Stimulated activated CD8-positive, alpha-beta memory T cell treated with anti-CD3 and anti-CD28 coated beads, Interleukin-2, amount 100 ng/mL, for 48 hours (primary cell): ENCODE data around the gene CAMK2G.

Source experiments
- DNase-seq, 2 donors: peaks; one replicate each; pipeline ENCODE4 v3.0.0-alpha.2; 2020; ENCODE audit warnings: low read depth in 2 of 2

The CAMK2G gene

DNA sequence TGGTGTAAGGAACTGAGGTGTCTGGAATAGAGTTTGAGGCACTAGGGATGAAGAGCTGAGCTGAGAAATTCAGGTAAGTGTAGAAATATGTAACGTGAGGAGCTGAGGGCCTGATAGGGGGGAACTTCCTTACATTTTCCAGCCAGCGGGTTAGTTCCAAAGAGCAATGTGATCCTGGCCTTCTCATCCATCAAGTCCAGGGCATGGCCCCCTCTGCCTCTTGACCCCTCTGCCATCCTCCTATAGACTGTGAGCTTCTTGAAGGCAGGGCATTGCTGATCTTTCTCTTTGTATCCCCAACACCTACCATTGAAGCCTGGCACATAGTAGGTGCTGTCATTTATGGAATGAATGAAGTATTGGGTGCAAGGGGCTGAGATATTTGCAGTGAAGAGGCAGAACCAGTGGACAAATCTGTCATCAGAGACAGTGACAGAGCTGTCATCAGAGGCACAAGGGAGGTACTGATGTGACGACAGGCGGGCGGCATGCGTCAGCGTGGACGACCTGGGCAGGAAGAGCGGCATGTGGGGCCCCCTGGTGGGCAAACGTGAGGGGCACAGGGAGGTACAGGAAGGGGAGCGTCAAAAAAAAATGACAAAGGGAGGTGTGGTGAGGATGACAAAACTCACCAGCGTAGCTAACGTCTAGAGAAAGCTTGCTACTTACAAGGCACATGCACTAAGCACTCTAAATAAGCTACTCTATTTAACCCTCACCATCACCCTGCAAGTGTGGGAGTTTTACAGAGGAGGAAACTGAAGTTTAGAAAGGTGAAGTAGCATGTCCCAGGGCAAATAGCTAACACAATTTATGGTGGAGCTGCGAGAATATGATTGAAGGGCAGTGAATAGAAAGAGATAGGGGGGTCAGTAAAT lies 5.2 kb upstream of the CAMK2G start:
- DNase-seq, result peak; percentile 85 to 88

DNA sequence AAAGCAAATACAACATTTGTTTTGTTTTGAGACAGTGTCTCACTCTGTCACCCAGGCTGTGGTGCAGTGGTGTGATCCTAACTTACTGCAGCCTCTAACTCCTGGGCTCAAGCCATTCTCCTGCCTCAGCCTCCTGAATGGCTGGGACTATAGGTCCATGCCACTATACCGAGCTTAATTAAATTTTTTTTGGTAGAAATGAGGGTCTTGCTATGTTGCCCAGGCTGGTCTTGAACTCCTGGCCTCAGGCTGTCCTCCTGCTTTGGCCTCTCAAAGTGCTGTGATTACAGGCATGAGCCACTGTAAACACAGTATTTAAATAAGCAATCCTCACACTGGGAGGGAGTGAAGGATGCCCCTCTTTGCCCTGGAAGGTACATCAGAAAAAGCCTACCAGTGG lies 4.0 kb upstream of the CAMK2G start:
- DNase-seq, result no peak

DNA sequence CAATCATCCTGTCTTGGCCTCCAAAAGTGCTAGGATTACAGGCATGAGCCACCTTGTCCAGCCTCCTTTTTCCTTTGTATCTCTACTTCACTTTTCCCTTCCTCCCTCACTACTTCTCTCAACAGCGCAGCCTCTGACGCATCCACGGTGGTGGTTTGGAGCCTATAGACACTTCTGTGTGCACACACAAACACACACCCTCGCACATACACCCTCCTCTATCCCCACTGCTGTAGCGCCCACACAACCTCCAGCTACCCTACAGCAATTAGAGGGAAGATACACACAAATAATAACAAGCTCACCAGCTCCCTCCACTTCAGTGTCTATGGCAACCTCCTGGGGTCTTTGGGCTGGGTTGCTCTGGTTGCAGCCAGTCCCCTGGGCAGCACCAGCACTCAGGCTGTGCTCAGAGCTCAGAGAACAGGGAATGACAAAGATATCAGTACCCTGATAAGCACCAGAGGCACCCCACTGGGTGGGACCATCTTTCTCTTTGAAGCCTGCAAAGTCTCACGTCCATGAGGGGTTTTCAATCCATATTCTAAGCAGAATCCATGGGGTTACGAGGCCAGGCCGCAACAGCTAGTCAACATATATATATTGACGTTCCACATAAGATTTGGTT lies 3.3 kb upstream of the CAMK2G start:
- DNase-seq, result no peak

- no peak for DNase-seq
Measured at GRCh38 chr10:73876971-73877370, 2.6 kb upstream of the CAMK2G start.

DNA sequence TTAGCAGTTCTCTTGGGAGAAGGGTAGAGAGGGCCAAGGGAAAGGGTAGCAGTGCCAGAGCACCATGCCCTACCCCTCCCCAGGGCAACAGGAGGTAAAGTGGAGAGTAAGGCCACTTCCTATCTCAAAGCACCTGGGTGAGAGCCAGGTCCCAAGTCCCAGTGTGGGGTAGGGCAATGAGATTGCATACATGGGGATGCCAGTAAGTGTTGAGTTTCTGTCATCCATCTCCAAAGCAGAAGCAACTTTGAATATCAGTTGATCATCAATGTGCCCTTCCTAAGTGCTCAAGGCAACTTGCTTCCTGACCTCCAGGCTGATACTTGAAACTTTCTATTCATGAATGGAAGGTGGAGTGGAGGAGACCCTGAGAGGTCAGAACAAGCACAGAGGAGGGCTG lies 2.2 kb upstream of the CAMK2G start:
- no peak for DNase-seq

GRCh38 chr10:73876157-73876556 lies 1.8 kb upstream of the CAMK2G start:
- no peak for DNase-seq

DNA sequence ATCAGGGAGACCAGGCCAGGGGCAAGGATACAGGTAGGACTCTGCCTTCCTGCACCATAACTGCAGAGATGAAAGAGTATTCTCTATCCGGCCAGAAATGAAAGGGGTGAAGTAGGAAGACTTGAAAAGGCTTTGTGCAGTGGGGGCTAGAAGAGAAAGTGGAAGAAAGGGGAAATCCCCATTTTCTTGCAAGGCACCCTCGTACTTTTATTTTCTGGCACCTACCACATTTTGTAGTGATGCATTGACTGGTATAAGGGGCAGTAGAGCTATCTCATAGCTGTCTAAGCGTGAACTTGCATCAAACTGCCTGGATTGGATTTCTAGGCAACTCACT lies 752 bp upstream of the CAMK2G start:
- no peak for DNase-seq

DNA sequence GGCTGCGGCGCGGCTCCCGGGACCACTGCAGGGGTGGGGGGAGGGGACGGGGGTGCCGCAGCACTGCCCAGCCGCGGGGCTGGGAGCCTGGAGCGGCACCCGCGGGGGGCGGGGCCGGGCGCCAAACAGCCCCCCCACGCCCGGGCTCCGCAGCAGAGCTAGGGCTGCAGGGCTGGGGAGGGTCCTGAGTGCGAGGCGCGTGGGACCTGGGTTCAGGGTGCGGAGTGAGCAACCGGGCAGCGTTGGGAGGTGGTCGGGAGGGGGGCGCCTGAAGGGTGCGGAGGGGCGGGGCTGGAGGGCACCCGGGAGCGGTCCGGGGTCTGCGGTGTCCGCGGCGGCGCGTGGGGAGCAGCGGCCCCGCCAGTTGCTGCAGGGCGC lies 528 bp downstream of the CAMK2G start:
- DNase-seq, result no peak

GRCh38 chr10:73873142-73873837 lies 1.1 kb downstream of the CAMK2G start:
- no peak for DNase-seq

DNA sequence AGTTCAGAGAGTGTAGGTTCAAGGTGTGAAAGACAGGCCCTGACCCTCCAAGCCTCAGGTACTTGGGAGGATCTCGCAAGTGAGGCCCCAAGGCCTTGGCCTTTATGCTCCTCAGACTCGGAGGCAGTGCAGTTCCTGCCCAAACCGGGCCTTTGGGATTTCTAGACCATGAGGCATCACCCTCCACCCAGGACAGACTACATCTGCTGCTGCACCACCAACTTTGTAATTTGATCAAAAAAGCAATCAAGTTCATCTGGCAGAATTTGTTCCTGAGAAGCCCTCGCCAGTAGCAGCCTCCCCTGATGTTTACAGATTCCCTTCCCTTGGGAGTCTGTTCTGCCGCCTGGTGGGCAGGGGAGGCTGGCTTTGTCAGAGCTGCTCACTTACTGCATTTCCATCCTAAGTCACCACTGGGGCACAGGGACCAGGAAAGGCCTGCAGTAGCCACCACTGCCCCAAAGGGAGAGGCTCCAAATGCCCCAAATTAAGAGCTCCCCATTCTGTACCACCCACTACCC lies 2.1 kb downstream of the CAMK2G start:
- no peak for DNase-seq

DNA sequence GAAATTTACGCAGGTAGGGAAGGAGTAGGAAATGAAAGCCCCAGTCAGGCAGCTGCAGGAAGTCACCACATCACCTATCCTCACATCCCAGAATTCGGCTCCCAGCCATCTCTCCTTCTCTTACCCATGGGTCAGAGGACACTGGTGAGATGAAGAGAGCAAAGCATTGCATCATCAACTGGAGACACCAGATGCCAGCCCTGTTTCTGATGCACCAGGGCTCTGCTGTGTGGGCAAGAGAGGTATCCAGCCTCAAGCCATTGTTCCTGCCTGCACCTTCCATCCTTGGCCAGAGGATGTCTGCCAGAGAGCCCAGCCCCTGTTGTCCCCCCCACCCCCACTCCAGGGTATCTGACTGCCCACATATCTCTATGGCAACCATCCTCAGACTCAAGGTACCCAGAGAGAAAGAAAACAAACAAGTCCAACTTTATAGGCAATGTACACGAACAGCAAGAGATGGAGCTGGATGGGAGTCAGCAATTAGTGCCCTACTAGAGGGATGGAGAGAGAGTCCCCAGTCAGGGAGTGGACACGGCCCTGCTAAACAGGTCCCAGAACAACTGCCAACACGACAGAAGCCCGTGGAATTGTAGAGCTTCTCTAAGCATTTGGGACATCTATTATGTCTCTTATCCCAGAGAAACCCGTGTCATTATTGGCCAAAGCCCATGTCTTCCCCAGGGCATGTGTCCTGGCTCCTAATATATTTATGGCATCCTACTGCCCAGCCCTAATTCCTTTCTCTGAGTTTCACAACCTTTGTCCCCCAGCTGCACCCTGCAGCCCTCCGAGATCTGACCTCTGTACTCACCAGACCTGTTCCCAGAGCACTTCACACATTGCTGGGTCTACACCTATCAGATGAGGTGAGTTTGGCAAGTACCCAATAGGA lies 2.8 kb downstream of the CAMK2G start:
- DNase-seq, result no peak

DNA sequence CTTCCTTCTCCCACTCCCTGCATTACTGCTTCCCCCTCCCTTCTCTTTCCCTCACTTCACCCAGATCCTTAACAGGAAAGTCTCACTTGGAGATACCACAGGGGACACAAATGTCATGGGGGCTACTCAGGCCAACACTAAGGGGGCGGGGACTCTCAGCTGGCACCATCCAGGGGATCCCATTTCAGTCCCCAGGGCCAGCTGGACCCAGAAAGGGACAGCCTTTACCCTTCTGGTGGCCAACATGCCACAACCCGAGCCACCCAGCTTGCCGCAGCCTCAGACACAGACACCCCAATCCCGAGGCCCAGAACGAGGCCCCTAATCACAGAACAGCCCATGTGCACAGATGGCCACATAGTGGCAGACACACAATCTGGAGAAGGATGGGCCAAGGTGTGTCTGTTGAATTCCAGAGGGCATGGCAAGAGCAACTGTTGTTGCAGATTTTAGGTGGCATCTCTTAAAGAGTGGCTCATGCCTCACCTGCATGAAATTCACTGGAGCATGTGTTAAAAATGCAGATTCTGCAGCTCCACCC lies 5.6 kb downstream of the CAMK2G start:
- no peak for DNase-seq

GRCh38 chr10:73867871-73868631 lies 6.3 kb downstream of the CAMK2G start:
- no peak for DNase-seq

DNA sequence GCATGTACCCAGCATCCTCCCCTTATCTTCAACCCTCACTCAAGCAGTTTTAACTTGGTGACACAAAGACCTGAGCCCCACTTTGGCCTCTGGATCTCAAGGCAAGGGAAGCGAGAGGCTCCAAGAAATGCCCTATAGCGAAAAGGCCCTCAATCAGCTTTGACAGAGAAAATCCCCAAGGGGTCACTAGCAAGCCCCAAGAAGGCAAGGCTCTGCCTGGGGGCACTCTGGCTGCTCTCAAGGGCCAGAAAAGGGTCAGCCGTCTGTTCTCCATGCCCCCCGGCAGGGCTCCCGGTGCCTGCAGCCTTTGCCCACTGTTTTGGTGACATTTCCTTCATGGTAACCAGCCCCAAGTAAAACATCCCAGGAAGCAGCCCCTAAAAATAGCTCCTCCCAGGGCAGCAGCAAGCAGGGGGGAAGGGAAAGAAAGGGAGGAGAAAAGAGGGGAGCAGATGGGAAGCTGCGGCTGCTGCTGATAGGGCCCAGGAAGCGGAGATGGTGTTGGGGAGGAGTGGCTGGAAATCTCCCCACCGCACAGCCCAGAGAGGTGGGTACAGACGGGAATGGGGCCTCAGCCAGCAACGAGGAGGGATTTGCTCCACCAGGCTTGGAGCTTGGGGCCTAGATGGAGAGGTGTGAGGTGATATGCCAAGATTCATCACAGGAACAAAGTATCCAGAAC lies 7.1 kb downstream of the CAMK2G start:
- DNase-seq, result no peak

DNA sequence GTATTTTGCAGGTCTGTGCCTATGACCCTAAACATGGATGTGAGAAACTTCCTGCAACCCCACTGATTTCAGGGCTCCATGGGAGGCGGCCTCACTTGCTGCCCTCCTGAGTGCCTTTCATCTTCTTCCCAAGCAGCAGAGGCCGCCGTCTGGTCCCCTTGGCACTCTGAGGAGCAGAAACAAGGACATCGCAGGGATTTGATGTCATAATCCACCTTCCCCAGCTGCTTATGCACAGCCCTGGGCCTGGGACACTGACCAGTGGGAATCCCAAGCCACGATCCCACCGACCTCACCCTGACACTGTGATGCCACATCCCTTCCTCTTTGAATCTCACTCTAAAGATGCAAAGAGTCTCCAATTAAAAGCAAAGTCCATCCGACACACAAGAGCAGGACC lies 7.7 kb downstream of the CAMK2G start:
- no peak for DNase-seq

GRCh38 chr10:73865459-73866442 lies 8.6 kb downstream of the CAMK2G start:
- peak in 1 of 2 donors; percentile 27 for DNase-seq

DNA sequence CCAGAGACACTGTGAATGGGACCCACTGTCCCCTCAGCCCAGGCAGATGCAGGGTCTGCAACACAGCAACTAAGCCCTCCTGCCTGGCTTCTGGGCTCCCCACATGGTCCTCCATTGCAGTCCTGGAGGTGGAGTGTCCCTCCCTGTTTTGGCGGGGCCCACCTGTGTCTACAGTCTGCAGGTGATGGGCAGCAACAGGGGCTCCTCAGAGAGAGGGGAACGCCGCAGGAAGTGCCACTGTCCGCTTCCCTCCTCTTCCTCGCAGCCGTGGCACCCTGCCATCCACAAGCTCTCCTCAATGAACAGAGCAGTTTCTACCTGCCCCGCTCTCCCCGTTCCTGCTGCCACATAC lies 9.3 kb downstream of the CAMK2G start:
- no peak for DNase-seq

DNA sequence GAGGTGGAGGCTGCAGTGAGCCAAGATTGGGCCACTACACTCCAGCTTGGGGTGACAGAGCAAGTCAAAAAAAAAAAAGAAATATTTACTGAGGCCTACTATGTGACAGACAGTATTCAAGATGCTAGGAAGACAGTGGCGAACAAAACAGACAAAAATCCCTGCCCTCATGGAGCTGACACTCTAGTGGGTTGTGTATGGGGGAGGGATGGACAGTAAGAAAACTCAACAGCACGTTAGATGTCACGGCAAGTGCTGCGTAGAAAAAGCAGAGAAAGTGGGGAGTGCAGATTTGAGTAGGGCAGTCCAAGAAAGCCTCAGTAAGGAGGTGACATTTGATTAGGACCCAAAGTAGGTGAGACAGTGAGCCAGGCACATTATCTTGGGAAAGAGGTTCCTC lies 10.1 kb downstream of the CAMK2G start:
- no peak for DNase-seq
